GM13976 (cell line): ENCODE results near the gene SUDS3.

ENCODE experiments used
- DNase-seq: peaks from one replicate; pipeline ENCODE4 v3.0.0; 2012; ENCODE audit warnings: low spot score
- in situ Hi-C: fragments of 300-500 bp; cut with MboI; formaldehyde crosslinking; loops from one replicate; pipeline ENCODE4 v1.12.0; 2022; ENCODE audit warnings: low sequenced_read_pairs, mixed read lengths, inconsistent platforms; ENCODE audit not compliant: unreplicated experiment
- TF ChIP-seq, protein P1 (sequence below): IDR thresholded peaks from 2 replicates; pipeline ENCODE4 v1.5.1; 2012; ENCODE audit warnings: borderline replicate concordance, mild to moderate bottlenecking; ENCODE audit not compliant: insufficient read depth; ENCODE audit errors: extremely low read depth, missing control alignments, control extremely low read depth

Gene SUDS3

GRCh38 chr12:118361092-118361404 is 15.3 kb upstream of the SUDS3 start:
- DNase-seq: no peak
- TF ChIP-seq, protein P1, sequence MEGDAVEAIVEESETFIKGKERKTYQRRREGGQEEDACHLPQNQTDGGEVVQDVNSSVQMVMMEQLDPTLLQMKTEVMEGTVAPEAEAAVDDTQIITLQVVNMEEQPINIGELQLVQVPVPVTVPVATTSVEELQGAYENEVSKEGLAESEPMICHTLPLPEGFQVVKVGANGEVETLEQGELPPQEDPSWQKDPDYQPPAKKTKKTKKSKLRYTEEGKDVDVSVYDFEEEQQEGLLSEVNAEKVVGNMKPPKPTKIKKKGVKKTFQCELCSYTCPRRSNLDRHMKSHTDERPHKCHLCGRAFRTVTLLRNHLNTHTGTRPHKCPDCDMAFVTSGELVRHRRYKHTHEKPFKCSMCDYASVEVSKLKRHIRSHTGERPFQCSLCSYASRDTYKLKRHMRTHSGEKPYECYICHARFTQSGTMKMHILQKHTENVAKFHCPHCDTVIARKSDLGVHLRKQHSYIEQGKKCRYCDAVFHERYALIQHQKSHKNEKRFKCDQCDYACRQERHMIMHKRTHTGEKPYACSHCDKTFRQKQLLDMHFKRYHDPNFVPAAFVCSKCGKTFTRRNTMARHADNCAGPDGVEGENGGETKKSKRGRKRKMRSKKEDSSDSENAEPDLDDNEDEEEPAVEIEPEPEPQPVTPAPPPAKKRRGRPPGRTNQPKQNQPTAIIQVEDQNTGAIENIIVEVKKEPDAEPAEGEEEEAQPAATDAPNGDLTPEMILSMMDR: no peak
- in situ Hi-C loops: no loop called here

DNA sequence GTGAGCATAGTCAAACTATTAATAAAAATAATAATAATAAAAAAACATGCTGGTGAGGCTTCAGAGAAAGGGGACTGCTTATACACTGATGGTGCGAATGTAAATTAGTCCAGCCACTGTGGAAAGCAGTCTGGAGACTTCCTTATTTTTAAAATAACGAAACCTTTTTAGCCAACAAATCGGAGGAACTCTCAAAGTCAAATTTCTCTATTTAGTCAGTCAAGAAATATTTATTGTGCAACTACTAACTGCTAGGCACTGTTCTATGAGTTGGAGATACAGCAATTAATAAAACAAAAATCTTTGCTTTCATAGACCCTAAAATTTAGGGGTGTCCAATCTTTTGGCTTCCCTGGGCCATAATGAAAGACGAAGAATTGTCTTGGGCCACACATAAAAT is 14.5 kb upstream of the SUDS3 start:
- in situ Hi-C loops: no loop called here
- TF ChIP-seq, protein P1: no peak
- DNase-seq: no peak

- TF ChIP-seq, protein P1: no peak
These were observed 7.5 kb upstream of the SUDS3 start for GRCh38 chr12:118368821-118369220.

DNA sequence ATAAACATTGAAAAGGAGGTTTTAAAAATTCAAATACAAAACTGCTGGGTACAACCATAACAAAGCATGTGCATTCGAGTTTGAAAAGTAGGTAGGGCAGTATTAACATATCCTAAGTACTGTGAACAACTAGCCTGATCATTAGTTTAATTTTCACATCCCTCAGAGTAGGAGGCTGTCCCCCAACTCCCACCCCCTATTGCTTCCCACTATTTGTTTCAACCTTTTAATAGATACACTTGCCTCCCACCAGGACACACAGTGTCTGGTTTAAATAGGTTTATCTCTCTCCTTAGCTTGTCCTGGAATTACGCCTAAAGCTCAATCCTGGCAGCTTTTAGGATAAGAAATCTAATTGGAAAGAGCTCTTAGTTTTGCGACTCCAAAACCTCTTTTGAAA is 5.8 kb upstream of the SUDS3 start:
- in situ Hi-C loops: loop anchor here (5.0 to 10.0 kb wide), 2 partner anchors 188 to 496 kb away; no protein-coding TSS in a partner anchor
- TF ChIP-seq, protein P1: no peak
- no peak for DNase-seq

More at GRCh38 chr12:118368821-118369220, 7.5 kb upstream of the SUDS3 start:
- no peak for DNase-seq
- in situ Hi-C loops: no loop called here

GRCh38 chr12:118371321-118372282 is 4.8 kb upstream of the SUDS3 start:
- in situ Hi-C loops: loop anchor here (5.0 to 10.0 kb wide), 2 partner anchors 189 to 497 kb away; no protein-coding TSS in a partner anchor
- DNase-seq: peak; percentile 46
- TF ChIP-seq, protein P1: no peak

- TF ChIP-seq, protein P1: no peak
- in situ Hi-C loops: loop anchor here (5.0 to 10.0 kb wide), 2 partner anchors 191 to 498 kb away; no protein-coding TSS in a partner anchor
- DNase-seq: peak; percentile 97
These were observed 3.5 kb upstream of the SUDS3 start, which contains the start of gene TAOK3 for GRCh38 chr12:118372541-118373495. TAOK3 (minus strand) TSS chr12:118372907; CDS start chr12:118255567, 117,340 bp downstream.
